ENCODE measurements around the gene DTD1. TPM values are rescaled to one million over a fixed set of nuclear protein-coding genes. Genes with fewer than 3 reads are reported as not detected.

Gene DTD1
- total and polyA plus RNA-seq, 3 donors from 2014 or later = 34.6 to 41.6 (median 39.9) TPM

DNA sequence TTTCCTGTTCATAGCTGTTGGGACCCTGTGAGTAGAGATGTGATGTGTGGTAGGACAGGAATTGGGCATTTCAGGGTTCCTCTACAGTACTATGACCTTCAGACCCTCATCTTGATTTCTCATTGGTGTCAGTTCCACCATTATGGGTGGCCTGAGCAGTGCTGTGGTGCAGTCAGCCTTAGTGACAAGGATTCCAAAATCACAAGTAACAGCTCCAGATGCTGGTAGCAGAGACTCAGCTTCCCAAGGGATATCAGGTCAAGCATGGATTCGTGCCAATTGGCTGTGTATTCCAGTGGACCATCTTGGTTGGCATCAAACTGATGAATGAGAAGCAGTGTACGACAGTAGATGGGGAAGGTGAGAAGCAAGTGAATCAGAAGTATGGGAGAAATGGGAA is 16.8 kb upstream of the DTD1 start:
- TF ChIP-seq, protein P1, sequence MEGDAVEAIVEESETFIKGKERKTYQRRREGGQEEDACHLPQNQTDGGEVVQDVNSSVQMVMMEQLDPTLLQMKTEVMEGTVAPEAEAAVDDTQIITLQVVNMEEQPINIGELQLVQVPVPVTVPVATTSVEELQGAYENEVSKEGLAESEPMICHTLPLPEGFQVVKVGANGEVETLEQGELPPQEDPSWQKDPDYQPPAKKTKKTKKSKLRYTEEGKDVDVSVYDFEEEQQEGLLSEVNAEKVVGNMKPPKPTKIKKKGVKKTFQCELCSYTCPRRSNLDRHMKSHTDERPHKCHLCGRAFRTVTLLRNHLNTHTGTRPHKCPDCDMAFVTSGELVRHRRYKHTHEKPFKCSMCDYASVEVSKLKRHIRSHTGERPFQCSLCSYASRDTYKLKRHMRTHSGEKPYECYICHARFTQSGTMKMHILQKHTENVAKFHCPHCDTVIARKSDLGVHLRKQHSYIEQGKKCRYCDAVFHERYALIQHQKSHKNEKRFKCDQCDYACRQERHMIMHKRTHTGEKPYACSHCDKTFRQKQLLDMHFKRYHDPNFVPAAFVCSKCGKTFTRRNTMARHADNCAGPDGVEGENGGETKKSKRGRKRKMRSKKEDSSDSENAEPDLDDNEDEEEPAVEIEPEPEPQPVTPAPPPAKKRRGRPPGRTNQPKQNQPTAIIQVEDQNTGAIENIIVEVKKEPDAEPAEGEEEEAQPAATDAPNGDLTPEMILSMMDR (IDR thresholded peaks at IDR 0.05) = no peak
- intact Hi-C loops (cut with DNase I; ENCODE audit: low total_unique reads) = no loop called here
- no peaks in the 10 kb centered on the region for H3K9me3 ChIP-seq
- DNase-seq = no peak
- no peak overlapping the region for H3K27ac ChIP-seq
- no peaks in the 10 kb centered on the region for H3K36me3 ChIP-seq (ENCODE audit: low read depth, missing control alignments)
- peaks cover 9% of the 10 kb centered on the region for H3K4me1 ChIP-seq
- no peak overlapping the region for H3K4me3 ChIP-seq
- 91 to 97% methylated on average over 2 of the region's 2 CpGs for WGBS, 2 donors
- H3K27me3 ChIP-seq = no peaks in the 10 kb centered on the region

DNA sequence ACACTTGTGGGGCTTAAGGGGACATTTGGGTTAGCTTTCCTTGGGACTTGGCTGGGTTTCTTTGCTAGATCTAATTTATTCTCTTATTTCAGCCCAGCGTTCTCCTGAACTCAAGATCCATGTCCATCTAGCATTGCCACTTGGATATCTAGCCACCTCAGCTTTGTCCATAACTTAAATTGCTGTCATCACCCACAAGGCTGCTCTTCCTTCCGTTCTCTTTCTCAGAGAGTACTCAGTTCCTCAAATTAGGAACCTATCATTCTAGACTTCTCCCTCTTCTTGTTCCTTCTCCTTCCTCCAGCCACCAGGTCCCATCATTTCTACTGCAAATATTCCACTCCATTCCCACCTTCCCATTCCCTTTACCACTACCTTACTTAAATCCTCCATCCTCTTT is 16.3 kb upstream of the DTD1 start:
- TF ChIP-seq POLR2A (IDR thresholded peaks at IDR 0.05) = no peak
- TF ChIP-seq, protein P1 (IDR thresholded peaks at IDR 0.05) = no peak
- no peak overlapping the region for H3K4me3 ChIP-seq
- no peaks in the 10 kb centered on the region for H3K27me3 ChIP-seq
- 94 to 97% methylated on average over 2 of the region's 2 CpGs for WGBS, 2 donors
- no peak for DNase-seq
- H3K9me3 ChIP-seq = no peaks in the 10 kb centered on the region
- H3K27ac ChIP-seq = no peak overlapping the region
- H3K4me1 ChIP-seq = peaks cover 7% of the 10 kb centered on the region
- intact Hi-C loops (cut with DNase I; ENCODE audit: low total_unique reads) = no loop called here
- no peaks in the 10 kb centered on the region for H3K36me3 ChIP-seq (ENCODE audit: low read depth, missing control alignments)

DNA sequence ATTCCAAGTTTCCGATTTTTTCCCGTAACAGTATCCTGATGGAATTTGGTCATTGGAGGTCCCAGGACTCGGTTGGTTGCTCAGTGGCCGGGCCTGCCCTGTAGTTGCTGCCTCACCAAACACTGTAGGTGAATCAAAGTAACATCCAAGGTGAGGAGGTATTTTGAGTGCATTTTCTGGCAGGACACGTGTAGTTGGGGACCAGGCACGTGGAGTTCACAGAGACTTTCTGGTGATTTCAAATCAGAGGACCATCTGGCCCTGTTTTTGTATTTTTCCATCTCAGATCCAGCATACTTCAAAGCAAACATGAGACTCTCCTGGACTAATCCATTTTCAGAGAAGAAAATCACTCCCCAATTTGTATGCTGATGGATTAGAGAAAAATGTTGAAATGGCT is 9.9 kb upstream of the DTD1 start:
- no peaks in the 10 kb centered on the region for H3K9me3 ChIP-seq
- 78 to 88% methylated on average over 6 of the region's 6 CpGs for WGBS, 2 donors
- no peak overlapping the region for H3K4me3 ChIP-seq
- no peaks in the 10 kb centered on the region for H3K27me3 ChIP-seq
- no peak for DNase-seq
- intact Hi-C loops (cut with DNase I; ENCODE audit: low total_unique reads) = no loop called here
- no peaks in the 10 kb centered on the region for H3K36me3 ChIP-seq (ENCODE audit: low read depth, missing control alignments)
- H3K4me1 ChIP-seq = no peaks in the 10 kb centered on the region
- no peak overlapping the region for H3K27ac ChIP-seq
- no peak for TF ChIP-seq POLR2A (IDR thresholded peaks at IDR 0.05)
- TF ChIP-seq, protein P1 (IDR thresholded peaks at IDR 0.05) = no peak

DNA sequence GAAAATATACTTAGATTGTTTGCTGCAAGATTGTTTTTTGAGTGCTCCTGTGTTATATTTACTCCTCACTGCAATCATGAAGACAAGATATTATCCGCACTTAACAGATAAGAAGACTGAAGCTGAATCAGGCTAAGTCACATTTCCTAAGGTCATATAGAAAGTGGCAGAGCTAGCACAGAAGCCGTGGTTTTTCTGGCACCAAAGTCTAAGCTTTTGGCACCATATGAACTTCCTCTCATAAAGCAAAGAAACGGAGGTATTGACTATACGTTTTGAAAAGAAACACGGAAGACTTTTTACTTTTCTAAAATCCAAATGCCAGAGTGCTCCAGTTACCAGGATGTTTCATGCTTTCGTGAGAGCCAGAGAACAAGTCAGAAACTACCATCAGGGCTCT is 9.3 kb upstream of the DTD1 start:
- no peak overlapping the region for H3K27ac ChIP-seq
- H3K27me3 ChIP-seq = no peaks in the 10 kb centered on the region
- 77 to 82% methylated on average over 6 of the region's 6 CpGs for WGBS, 2 donors
- H3K36me3 ChIP-seq (ENCODE audit: low read depth, missing control alignments) = no peaks in the 10 kb centered on the region
- DNase-seq = no peak
- TF ChIP-seq, protein P1 (IDR thresholded peaks at IDR 0.05) = no peak
- TF ChIP-seq POLR2A (IDR thresholded peaks at IDR 0.05) = no peak
- no peak overlapping the region for H3K4me3 ChIP-seq
- intact Hi-C loops (cut with DNase I; ENCODE audit: low total_unique reads) = no loop called here
- no peaks in the 10 kb centered on the region for H3K9me3 ChIP-seq
- no peaks in the 10 kb centered on the region for H3K4me1 ChIP-seq

DNA sequence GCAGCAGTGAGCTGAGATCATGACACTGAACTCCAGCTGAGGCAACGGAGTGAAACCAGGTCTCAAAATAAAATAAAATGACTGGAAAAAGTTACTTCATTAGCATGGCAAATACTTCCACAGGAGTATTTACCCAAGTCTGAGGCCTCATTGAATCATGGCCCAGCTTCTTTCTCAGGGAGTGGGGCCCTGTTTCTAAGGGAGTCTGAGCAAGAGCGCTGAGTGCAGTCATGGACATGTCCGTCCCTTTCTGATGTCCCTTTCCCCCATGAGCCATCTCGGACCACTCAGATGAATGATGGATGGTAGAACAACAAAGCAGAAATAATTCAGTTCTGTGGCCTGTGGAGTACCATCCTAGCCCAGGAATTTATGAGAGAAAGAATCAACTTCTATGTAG is 7.8 kb upstream of the DTD1 start:
- Histone ChIP-seq H3K36me3 (ENCODE audit: low read depth, missing control alignments) (no peaks in the 10 kb centered on the region), H3K27ac (no peak overlapping the region), H3K4me1 (no peaks in the 10 kb centered on the region), H3K4me3 (no peak overlapping the region), H3K27me3 (no peaks in the 10 kb centered on the region), H3K9me3 (no peaks in the 10 kb centered on the region)
- intact Hi-C loops (cut with DNase I; ENCODE audit: low total_unique reads) = no loop called here
- DNase-seq = no peak
- TF ChIP-seq POLR2A (IDR thresholded peaks at IDR 0.05) = no peak
- TF ChIP-seq, protein P1 (IDR thresholded peaks at IDR 0.05) = no peak
- 86 to 93% methylated on average over 4 of the region's 4 CpGs for WGBS, 2 donors

All from testis (tissue), 3 donors.